Renal cortical epithelial cell (primary cell): ENCODE measurements around the gene SDCBP2. TPM values are rescaled to one million over a fixed set of nuclear protein-coding genes. Genes with fewer than 3 reads are reported as not detected.
A peak's percentile ranks its signal among the peaks of the same experiment; 100 is the strongest.
"Not testable (repeated sequence)": the region's sequence is repeated elsewhere in the genome, so short reads cannot be mapped to it uniquely, and the experiment has no call there.

Source experiments
- DNase-seq: peaks from one replicate; pipeline ENCODE4 v3.0.0-alpha.2; 2011; ENCODE audit warnings: low read depth
- total RNA-seq: library from RNA; depleted of rRNA; stranded (reverse); fragments of >200 nt; gene quantifications from 2 replicates; pipeline ENCODE4 v1.2.3, GENCODE V29; 2014

The SDCBP2 gene
- total RNA-seq, 1 donor from 2014 or later: 1.8 TPM

GRCh38 chr20:1360094-1360846, 31.3 kb upstream of the SDCBP2 start:
- no peak for DNase-seq

GRCh38 chr20:1357921-1358671, 29.2 kb upstream of the SDCBP2 start:
- peak; percentile 36 for DNase-seq

DNA sequence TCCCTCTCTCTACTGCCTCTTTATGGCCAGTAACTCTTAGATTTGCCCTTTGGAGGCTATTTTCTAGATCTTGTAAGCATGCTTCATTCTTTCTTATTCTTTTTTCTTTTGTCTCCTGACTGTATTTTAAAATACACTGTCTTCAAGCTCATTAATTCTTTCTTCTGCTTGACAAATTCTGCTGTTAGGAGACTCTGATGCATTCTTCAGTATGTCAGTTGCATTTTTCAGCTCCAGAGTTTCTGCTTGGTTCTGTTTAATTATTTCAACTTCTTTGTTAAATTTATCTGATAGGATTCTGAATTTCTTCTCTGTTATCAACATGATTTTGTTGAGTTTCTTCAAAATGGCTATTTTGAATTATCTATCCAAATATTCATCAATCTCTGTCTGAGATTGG, 25.0 kb upstream of the SDCBP2 start:
- DNase-seq: no peak

- DNase-seq: no peak
Observed at GRCh38 chr20:1346315-1346969, 17.5 kb upstream of the SDCBP2 start.

DNA sequence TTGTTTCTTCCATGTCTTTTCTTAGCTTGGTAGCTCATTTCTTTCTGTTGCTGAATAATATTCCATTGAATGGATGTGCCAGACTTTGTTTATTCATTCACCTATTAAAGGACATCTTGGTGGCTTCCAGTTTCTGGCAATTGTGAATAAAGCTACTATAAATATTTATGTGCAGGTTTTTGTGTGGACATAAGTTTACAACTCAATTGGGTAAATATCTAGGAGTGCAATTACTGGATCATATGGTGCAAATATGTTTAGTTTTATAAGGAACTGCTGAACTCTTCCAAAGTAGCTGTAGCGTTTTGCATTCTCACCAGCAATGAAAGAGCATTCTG, 16.8 kb upstream of the SDCBP2 start:
- no peak for DNase-seq

GRCh38 chr20:1345030-1345755, 16.3 kb upstream of the SDCBP2 start:
- DNase-seq: no peak

DNA sequence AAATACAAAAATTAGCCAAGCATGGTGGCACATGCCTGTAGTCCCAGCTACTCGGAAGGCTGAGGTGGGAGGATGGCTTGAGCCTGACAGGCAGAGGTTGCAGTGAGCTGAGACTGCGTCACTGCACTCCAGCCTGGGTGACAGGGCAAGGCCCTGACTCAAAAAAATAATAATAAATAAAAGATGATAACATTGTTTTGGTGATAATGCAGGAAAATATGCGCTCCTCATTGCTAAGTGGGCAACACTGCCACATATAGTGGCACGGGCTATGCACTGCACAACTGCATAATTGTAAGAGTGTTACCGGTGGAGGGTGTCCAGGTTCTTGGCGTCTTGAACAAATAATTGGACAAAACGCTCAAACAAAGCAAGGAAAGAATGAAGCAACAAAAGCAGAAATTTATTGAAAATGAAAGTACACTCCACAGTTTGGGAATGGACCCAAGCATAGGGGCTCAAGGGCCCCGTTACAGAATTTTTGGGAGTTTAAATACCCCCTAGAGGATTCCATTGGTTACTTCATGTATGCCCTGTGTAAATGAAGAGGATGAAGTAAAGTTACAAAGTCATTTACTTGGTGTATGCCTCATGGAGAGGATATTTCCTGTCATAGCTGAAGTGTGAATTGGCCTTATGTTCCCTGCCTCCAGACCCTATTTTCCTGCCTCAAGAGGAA, 14.6 kb upstream of the SDCBP2 start:
- DNase-seq: not testable (repeated sequence)

GRCh38 chr20:1341561-1342265, 12.8 kb upstream of the SDCBP2 start:
- DNase-seq: no peak

- DNase-seq: no peak
Observed at GRCh38 chr20:1338801-1339200, 9.9 kb upstream of the SDCBP2 start.

GRCh38 chr20:1338096-1338495, 9.2 kb upstream of the SDCBP2 start:
- DNase-seq: no peak

- no peak for DNase-seq
Observed at GRCh38 chr20:1337441-1337840, 8.5 kb upstream of the SDCBP2 start.

DNA sequence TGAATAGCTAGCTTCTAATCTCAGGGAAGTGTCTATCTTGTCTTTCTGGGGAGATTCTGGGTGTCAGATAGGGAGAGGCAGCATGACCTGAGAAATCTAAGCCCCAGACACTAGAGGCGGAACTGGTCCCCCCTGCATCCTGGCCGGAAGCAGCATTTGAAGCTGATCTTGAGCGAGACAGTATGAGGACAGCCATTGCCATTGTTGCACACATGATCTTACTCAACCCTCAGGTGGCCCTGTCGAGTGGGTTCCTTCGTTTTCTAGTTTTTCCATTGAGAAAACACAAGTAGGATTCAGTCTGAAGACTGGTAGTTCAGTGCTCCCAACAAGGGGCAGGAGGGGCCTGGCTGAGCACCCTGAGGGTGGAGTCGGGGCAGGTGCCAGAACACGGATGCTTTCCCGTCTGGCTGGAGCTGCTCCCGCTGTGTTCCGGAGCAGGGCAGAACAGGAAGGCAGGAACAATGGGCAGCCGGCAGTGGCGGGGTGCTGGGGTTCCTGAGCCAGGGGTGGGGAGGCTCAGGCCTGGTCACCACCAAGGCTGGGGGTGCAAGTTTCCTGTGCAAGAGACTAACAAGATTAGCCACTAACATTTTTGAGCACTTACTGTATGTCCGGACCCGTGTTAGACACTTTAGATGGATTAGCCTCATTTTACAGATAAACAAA, 7.9 kb upstream of the SDCBP2 start:
- DNase-seq: no peak

DNA sequence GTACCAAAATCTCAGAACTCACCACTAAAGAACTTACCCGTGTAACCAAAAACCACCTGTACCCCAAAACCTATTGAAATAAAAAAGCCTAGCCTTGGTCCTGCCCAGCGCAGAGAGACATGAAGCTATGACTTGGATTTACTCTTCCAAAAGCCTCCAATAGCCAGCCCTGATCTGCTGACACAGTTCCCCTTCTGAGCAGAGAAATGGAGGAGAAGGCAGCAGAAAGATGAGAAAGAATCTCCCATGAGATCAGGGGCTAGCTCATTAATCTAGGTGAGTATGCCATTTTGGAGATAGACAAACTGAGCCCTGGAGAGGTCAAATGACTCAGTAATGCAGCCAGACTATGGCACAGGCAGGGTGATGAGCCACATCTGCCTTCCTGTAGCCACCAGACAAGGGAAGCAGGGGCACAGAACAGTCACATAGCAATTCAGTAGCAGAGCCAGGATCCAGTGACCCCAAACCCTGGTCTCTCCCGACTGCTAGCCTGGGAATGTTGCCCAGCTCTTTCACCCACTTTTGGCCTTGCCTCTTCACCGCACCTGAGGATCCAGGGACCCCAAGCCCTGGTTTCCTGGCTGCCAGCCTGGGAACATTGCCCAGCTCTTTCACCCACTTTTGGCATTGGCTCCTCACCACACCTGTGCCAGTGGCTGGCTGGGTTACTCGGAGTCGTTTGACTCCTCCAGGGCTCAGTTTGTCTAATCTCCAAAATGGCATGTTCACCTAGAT, 7.2 kb upstream of the SDCBP2 start:
- DNase-seq: no peak

DNA sequence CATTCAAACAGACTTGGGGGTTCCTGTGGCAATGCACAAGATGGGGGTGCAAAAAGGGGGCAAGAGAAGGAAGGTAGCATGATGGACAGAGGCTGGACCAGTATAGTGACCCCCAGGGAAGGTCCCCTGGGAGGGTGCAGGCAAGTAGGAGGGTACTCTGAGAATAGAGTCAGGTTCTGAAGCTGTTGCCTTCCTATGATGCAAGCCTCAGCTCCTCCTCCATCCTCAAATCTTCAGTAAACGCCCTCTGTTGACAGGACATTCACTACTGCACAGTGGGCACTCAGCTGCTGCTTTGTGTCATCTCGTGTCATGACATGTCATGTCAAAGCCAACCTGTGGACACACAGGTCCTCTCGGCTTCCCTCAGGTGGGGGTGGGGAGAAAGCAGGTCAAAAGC, 5.8 kb upstream of the SDCBP2 start:
- no peak for DNase-seq

GRCh38 chr20:1334370-1334731, 5.4 kb upstream of the SDCBP2 start:
- no peak for DNase-seq

- DNase-seq: no peak
Observed at GRCh38 chr20:1333462-1334369, 4.8 kb upstream of the SDCBP2 start.

DNA sequence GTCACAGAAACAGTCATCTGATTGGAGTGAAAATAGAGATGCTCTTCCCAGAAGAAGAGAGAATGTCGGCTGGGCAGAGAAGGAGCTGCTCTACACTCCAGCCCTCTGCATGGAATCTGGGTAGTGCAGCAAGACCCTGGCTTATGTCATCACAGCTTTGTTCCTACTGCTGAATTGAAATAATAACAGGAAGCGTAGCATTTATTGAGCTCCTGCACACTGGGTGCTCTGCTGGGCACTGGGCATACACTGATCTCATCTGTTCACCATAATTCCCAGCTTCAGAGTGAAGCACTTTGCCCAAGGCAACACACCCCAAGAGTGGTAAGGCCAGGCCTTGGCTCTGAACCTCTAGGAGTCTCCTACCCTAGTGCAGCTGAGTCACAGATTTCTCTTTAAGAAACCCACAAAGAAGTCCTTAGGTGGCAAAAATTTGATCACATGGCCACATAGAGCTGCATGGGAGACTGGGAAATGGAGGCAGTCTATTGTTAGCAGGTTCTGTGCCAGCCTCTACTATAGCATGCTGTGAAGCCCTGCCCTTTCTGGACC, 3.9 kb upstream of the SDCBP2 start:
- DNase-seq: no peak

GRCh38 chr20:1331801-1332453, 3.0 kb upstream of the SDCBP2 start:
- DNase-seq: no peak
